K562 (cell line): ENCODE results near the gene DSC2. TPM values are rescaled to one million over a fixed set of nuclear protein-coding genes. Genes with fewer than 3 reads are reported as not detected.

Experiments used
- BCOR ChIP-seq: fragments of 450-650 bp; IDR thresholded peaks from 2 replicates; pipeline ENCODE4 v1.6.1; 2016
- BRF1 ChIP-seq: IDR thresholded peaks from 3 replicates; pipeline ENCODE4 v1.6.1; 2011; ENCODE audit warnings: borderline replicate concordance, mild to moderate bottlenecking; ENCODE audit not compliant: insufficient read length; ENCODE audit errors: extremely low read depth
- CBX1 ChIP-seq: sonication (generic); IDR thresholded peaks from 2 replicates; pipeline ENCODE4 v1.6.1; 2016; ENCODE audit warnings: antibody characterized with exemption, low read depth, mild to moderate bottlenecking
- CTCFL ChIP-seq: IDR thresholded peaks from 2 replicates; pipeline ENCODE4 v1.6.1; 2011; ENCODE audit warnings: borderline replicate concordance, low read depth, mild to moderate bottlenecking, moderate library complexity, low read length; ENCODE audit not compliant: insufficient read depth, poor library complexity, severe bottlenecking
- ETS1 ChIP-seq: conservative IDR thresholded peaks from 2 replicates; pipeline ENCODE4 v1.6.1; 2011; ENCODE audit warnings: low read depth, mild to moderate bottlenecking, low read length; ENCODE audit not compliant: control insufficient read depth
- FOXJ3 ChIP-seq: sonication (generic); formaldehyde crosslinking; IDR thresholded peaks from 2 replicates; pipeline ENCODE4 v1.4.0; 2020; ENCODE audit warnings: mild to moderate bottlenecking, missing genetic modification reagents
- HDAC8 ChIP-seq: fragments of 450-650 bp; IDR thresholded peaks from 2 replicates; pipeline ENCODE4 v1.6.1; 2016; ENCODE audit warnings: mild to moderate bottlenecking, missing genetic modification characterization, moderate library complexity, missing compliant biosample characterization
- JUN ChIP-seq, 2 experiments: sonication (generic) in 1 of 2; formaldehyde crosslinking in 1 of 2; IDR thresholded peaks; 2 replicates each; pipeline versions ENCODE4 v1.6.1 to v1.8.0; 2012 to 2022; ENCODE audit warnings: borderline replicate concordance in 2 of 2, mild to moderate bottlenecking in 2 of 2, improper control_type of control experiment in 1 of 2, low read depth in 1 of 2, low read length in 1 of 2, missing genetic modification reagents in 1 of 2
- KDM2B ChIP-seq: fragments of 250-450 bp; sonication (Bioruptor Pico); IDR thresholded peaks from 2 replicates; pipeline ENCODE4 v1.8.0; 2021; ENCODE audit warnings: mild to moderate bottlenecking, moderate library complexity
- KLF10 ChIP-seq: fragments of 250-450 bp; sonication (Bioruptor Pico); IDR thresholded peaks from 2 replicates; pipeline ENCODE4 v1.6.1; 2021; ENCODE audit warnings: matching md5 sums
- PHF8 ChIP-seq: fragments of 200-600 bp; sonication (generic); IDR thresholded peaks from 2 replicates; pipeline ENCODE4 v1.6.1; 2012; ENCODE audit warnings: mixed run types, mild to moderate bottlenecking, inconsistent platforms, low read length, moderate library complexity, borderline replicate concordance
- PKNOX1 ChIP-seq: fragments of 450-650 bp; IDR thresholded peaks from 2 replicates; pipeline ENCODE4 v1.6.1; 2016
- POLR2B ChIP-seq: fragments of 450-650 bp; IDR thresholded peaks from 2 replicates; pipeline ENCODE4 v1.6.1; 2018; ENCODE audit warnings: low read depth; ENCODE audit not compliant: partially characterized antibody
- RFX1 ChIP-seq: fragments of 450-650 bp; IDR thresholded peaks from 2 replicates; pipeline ENCODE4 v1.6.1; 2016; ENCODE audit warnings: mild to moderate bottlenecking, moderate library complexity
- ZBTB9 ChIP-seq: fragments of 450-650 bp; formaldehyde crosslinking; IDR thresholded peaks from 2 replicates; pipeline ENCODE4 v1.4.0; 2020; ENCODE audit warnings: mild to moderate bottlenecking, moderate library complexity
- ZC3H8 ChIP-seq: fragments of 450-650 bp; IDR thresholded peaks from 2 replicates; pipeline ENCODE4 v1.6.1; 2017
- ZNF274 ChIP-seq: IDR thresholded peaks from 2 replicates; pipeline ENCODE4 v1.6.1; 2011; ENCODE audit warnings: low read depth, mild to moderate bottlenecking, low read length, moderate library complexity, borderline replicate concordance
- ZNF282 ChIP-seq: sonication (generic); formaldehyde crosslinking; IDR thresholded peaks from 2 replicates; pipeline ENCODE4 v1.8.1; 2023; ENCODE audit warnings: missing genetic modification reagents
- ZNF324 ChIP-seq: fragments of 250-450 bp; sonication (Bioruptor Pico); IDR thresholded peaks from 2 replicates; pipeline ENCODE4 v1.4.0; 2020; ENCODE audit warnings: mild to moderate bottlenecking
- ZNF584 ChIP-seq: fragments of 200-800 bp; sonication (Bioruptor generic); IDR thresholded peaks from 2 replicates; pipeline ENCODE4 v1.6.1; 2016; ENCODE audit warnings: low read depth, mild to moderate bottlenecking, missing genetic modification characterization, missing compliant biosample characterization
- ZNF644 ChIP-seq: fragments of 200-800 bp; sonication (Bioruptor generic); IDR thresholded peaks from 2 replicates; pipeline ENCODE4 v1.6.1; 2016; ENCODE audit warnings: low read depth, missing genetic modification characterization, missing compliant biosample characterization
- polyA plus RNA-seq, 8 experiments: library from polyadenylated mRNA; depleted of rRNA in 4 of 8; stranded (reverse) in 5 of 8; unstranded in 3 of 8; fragments of >200 nt; fragmentation: Nextera tagmentation in 2 of 8; fragmentation: Illumina TruSeq in 1 of 8; extraction: Ambion mirVana in 2 of 8; extraction: Trizol in 1 of 8; gene quantifications; 2 replicates each; pipeline versions ENCODE4 v1.2.1 to v1.2.3, GENCODE V29; 2011 to 2014; ENCODE audit warnings: inconsistent platforms in 1 of 8, missing spikeins in 1 of 8
- total RNA-seq, 7 experiments: library from RNA; depleted of rRNA in 6 of 7; stranded (reverse); fragments of >200 nt in 6 of 7; fragmentation: Illumina TruSeq in 2 of 7; extraction: Trizol in 2 of 7; gene quantifications; 2 replicates each; pipeline versions ENCODE4 v1.2.1 to v1.2.3, GENCODE V29; 2011 to 2021; ENCODE audit warnings: low replicate concordance in 1 of 7

The DSC2 gene
- total and polyA plus RNA-seq, 9 of the 15 experiments (the other 6 are each of a cell fraction or from before 2014, with no cell fraction given) = 3.8 to 15.3 (median 6.4) TPM

- TF ChIP-seq RFX1 (no peak), CTCFL (peak; percentile 59), PKNOX1 (no peak), HDAC8 (tag) (no peak), ZNF324 (CRISPR knock-in tag) (no peak), KDM2B (CRISPR knock-in tag) (0 out of 2 replicates have a peak, but pooled peaks have one; percentile 29), ZNF282 (CRISPR knock-in tag) (peak; percentile 96; the same call in 1 of the 2 replicates), FOXJ3 (CRISPR knock-in tag) (no peak), KLF10 (CRISPR knock-in tag) (no peak), ETS1 (no peak), PHF8 (peak; percentile 73), ZNF644 (tag) (0 out of 2 replicates have a peak, but pooled peaks have one; percentile 2), JUN (IDR thresholded peaks at IDR 0.05; ENCODE audit: borderline replicate concordance, low read depth, low read length) (0 out of 2 replicates have a peak, but pooled peaks have one; percentile 9), JUN (CRISPR knock-in tag; IDR thresholded peaks at IDR 0.05; ENCODE audit: borderline replicate concordance) (no peak), BCOR (peak; percentile 63), ZNF584 (CRISPR knock-in tag) (no peak), ZNF274 (no peak), ZBTB9 (CRISPR knock-in tag) (peak; percentile 74; the same call in 1 of the 2 replicates), ZC3H8 (no peak), CBX1 (0 out of 2 replicates have a peak, but pooled peaks have one; percentile 60), BRF1 (no peak), POLR2B (peak; percentile 42)
These were observed 817 bp downstream of the DSC2 start (continued) for GRCh38 chr18:31101183-31102024.
